Stimulated activated CD4-positive, alpha-beta T cell treated with anti-CD3 and anti-CD28 coated beads, TNF-alpha, amount 100 ng/mL, for 4 hours (primary cell): Measurements from ENCODE around the gene SHC3.

ENCODE experiments used
- DNase-seq, 3 experiments: peaks; one replicate each; pipeline ENCODE4 v3.0.0-alpha.2; 2020; ENCODE audit warnings: low read depth in 3 of 3

The SHC3 gene

GRCh38 chr9:89022001-89022759 lies 156.4 kb downstream of the SHC3 start:
- no peak for DNase-seq

DNA sequence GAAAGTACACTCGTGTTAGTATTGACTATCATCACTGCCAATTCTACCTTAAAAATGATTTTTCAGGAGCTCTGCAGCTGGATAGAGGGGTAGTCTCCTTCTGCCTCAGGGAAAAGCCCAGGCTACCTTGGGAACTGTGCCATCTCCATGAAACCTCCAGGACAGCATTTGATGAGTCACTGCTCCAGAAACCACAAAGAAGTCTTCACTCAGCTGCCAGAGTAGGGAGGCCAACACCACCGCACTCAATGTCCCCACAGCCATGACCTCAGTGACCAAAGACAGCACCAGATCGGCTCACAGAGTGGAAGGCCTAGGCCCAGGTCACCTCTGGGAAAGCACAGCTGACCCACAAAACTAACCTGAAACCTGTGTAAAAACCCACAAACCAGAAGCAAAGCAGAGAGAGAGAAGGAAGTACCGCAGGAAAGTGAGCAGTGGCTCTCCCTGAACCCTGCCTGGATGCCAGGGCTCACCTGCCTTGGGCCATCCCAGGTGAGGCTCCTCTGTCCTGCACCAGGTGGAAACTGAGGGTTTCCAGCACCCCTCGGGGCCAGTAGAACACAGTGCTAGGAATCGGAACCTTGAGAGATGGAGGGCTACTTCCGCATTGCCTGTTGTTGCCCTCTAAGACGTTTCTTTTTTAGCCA lies 157.3 kb downstream of the SHC3 start:
- DNase-seq: no peak

- DNase-seq: no peak
These were observed 157.9 kb downstream of the SHC3 start for GRCh38 chr9:89020754-89021153.

DNA sequence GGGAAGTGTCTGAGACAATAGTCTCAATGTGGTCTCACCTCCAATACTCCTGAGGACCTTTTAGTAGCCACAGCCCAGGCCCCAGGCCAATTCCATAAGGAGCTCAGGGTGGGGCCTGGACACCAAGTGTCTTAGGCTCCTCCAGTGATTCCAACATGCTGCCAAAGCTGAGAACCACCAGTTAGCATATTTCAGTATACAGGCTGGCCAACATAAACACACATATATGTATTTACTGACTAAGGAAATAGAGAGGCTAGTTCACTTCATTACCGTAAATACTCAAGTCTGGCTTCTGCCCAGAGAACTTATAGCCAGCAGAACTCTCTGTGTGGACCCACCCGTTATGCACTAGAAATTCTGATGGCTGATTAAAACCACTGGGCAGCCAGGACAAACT lies 163.3 kb downstream of the SHC3 start:
- DNase-seq: no peak

GRCh38 chr9:89014153-89014552 lies 164.5 kb downstream of the SHC3 start:
- no peak for DNase-seq

DNA sequence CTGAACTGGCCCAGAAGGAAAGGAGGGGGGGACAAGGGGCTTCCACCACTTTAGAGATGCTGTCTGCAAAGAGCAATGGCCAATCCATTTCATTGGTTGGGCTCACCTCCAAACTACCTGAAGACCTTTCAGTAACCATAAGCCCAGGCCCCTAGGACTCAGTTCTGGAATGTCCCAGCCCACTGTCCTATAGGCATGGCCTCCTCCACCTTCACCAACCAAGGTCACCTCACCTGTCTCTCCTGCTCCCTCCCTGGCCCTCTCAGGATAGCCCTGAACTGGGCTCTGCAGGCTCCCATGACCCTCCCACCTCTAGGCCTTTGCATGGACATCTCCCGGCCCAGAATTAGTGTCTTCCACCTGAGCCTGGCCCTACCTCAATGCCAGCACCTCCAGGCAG lies 165.0 kb downstream of the SHC3 start:
- no peak for DNase-seq

DNA sequence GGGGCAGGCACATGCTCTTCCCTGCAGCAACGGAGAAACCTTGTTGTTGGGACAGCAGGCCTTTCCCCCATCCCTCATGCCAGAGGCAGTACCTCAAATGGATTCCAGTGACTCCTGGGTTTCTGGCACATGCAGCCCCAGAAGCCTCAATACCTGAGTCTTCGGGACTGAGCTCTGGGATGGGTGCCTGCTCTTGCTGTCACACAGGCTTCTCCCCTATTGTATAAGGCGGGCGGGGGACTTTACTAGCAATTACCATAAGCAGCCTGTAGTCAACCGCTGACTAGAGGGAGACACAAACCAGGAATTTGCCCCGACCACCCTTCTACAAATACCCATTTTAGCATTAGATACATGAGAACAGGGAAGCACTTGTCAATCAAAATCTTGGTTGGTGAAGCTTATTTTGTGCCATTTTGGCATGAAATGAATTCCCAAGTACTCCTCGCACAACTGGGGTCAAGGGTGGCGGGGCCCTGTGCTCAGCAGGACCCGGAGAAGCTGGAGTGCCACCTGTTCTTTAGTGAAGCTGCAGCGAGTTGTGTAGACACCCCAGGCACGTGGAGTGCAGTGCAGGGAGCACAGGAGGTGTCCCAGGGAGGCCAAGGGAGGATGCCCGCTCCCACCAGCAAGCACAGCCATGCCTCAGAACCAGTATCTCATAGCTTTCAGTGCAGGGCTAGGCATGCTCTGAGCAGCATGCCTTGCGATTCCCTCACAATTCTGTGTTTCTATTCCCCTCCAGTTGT lies 166.2 kb downstream of the SHC3 start:
- no peak for DNase-seq

DNA sequence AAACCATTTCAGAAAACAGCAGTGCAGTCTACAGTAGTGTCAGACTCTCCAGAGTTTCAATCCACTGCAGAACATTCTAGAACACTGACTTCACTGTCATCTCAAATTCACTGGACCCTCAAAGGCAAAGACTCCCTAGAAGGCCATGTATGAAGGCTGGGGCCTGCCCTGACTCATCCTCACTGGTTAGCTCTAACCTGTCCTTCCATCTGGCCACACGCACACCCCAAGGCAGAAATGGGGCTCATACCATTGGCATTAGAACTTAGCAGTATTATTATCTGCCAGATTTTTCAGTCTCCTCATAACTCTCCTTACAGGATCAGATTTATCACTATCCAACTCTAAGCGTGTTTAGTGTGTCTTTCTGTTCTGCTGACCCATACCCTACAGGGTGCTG lies 166.9 kb downstream of the SHC3 start:
- DNase-seq: no peak

DNA sequence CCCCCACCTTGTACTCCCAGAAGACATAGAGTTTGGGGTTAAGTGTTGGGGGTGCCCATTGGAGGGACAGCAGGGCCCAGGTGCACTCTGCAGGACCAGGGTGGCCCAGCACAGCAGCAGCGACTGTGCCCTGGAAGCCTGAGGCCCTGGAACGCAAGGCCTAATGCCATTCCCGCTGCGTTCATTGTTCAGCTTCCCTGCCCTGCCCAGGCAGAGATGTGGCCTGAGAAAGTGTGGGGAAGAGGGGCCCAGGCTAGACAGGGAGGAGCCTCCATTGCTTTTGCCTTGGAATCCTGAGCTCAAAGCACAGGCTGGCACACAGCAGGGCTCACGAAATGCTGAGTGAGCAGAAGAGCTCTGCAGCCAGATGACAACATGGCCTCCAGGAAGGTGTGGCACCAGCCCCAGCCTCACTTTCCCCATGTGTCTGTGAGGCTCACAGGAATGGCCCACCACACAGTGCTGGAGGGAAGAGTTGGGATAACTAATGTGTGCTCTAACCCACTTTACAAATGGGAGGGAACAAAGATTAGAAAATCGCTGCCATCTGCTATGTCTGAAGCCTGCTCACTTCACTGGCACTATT lies 168.0 kb downstream of the SHC3 start:
- DNase-seq: no peak

GRCh38 chr9:89010056-89010455 lies 168.6 kb downstream of the SHC3 start:
- DNase-seq: no peak

DNA sequence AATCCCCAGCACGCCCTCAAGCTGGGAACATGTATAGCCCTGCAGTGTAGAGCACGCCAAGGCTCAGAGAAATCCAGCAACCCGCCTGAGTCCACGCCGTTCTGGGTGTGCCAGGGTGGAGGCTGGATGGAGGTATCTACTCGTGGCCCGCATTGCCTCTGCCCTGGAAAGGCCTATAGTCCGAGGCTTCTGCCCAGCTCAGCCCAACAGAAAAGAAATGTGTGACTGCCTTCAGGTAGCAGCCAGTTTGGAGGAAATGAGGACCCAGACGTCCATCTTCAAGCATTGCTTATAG lies 169.1 kb downstream of the SHC3 start:
- DNase-seq: no peak

- DNase-seq: no peak
These were observed 169.7 kb downstream of the SHC3 start for GRCh38 chr9:89008744-89009545.

GRCh38 chr9:89008055-89008743 lies 170.4 kb downstream of the SHC3 start:
- no peak for DNase-seq

DNA sequence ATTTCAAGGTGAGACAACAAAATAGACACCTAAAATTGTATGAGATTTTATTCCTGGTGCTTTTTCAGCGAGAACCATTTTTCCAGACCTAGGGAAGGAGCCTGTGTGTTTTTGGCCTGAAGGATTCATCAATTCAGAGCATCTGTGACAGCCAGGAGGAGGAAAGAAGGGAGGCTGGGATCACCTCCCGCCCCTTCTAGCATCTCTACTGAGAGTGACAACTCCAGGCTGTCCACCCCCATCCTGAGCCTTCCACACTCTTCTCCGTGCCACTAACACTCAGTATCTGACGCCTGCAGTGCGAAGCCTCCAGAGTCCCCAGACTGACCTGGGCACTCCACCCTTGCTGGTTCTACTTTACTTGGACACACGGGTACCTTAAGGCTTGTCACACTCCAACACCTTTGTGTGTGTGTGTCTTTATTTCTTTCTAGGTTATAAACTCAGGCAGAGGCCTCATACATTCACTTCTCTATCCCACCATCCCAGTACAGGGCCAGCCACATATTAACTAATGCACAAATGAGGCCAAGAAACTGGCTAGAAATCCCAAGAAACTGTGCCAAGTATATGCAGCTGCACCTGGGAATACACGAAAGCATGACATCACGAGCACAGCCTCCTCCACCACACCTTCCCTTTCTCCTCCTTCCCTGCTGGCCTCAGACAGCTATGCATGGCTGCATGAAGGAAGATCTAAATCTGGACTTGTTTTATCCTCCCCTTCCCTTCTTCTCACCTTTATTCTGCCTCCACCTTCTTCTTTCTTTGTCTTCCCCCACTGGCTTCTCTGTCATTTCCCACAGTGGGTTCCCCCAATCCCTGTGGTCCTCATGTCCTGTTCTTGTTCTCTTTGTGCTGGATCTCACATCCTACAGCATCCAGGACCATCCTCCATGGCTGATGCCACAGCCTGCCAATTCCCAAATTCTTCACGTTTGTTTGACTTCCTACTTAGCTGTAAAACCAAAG lies 171.3 kb downstream of the SHC3 start:
- no peak for DNase-seq

DNA sequence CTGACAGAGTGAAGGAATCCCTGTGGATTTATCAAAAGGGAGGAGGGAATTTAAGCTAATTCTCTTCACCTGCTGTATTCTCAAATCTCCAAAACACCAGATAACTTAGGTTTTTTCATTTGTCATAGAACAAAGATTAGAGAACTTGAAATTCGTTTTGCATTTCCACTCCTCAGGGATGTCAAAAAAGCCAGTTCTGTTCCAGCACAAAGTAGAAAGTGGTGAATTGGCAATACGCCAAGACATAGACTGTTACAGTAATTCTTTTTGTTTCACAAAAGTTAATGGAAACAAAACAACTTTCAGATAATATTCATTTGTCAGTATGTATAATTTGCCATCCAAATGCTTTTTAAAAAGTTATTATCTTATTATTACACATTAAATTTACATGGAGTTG lies 172.4 kb downstream of the SHC3 start:
- no peak for DNase-seq

DNA sequence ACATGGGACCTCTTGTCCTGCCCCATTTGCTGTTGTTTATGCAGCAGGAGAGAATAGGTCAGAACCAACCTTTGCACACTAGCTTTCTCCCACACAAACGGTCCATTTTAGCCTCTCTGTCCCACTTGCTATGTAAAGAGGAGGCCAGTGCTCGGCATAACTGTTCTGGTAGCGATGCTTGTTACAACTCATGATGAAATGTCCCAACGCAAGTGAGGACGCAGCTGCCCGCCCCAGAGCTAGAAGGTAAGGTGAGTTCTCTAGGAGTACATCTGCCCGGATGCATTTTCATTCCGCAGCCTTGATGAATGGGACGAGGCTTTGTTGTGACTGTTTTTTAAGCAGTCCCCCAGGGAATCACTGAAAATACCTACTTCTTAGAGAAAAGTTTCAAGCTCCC lies 173.3 kb downstream of the SHC3 start:
- DNase-seq: no peak

DNA sequence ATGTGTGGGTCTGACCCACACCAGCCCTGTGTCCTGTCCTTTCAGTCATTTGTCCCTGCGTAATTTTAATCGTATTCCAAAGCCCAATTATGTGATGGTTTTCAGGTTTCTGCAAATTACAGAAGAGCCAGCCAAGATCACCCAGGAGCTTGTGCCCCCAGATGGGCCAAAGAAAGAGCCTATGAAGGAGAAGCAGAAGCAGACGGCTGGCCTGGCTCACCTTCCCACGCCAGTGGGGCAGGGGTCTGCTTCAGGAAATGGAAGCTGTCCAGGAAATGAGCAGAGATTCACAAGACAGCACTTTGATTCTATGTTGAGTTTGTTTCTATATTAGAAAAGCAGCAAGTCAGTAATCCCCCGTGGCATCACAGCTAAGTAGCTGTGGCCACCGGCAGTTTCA lies 175.6 kb downstream of the SHC3 start:
- no peak for DNase-seq

DNA sequence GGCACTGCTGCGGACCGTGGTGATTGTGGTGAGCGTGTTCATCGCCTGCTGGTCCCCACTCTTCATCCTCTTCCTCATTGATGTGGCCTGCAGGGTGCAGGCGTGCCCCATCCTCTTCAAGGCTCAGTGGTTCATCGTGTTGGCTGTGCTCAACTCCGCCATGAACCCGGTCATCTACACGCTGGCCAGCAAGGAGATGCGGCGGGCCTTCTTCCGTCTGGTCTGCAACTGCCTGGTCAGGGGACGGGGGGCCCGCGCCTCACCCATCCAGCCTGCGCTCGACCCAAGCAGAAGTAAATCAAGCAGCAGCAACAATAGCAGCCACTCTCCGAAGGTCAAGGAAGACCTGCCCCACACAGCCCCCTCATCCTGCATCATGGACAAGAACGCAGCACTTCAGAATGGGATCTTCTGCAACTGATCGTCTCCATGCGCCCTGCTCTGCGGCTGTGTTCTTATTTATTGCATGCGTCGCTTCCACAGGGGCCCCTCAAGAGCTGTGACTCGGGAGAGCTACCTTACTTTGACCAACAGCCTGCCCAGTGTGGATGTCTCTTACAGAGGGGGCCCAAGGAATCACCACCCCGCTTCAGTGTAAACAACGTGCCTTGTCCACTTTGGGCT lies 176.6 kb downstream of the SHC3 start:
- no peak for DNase-seq
